Body of pancreas (tissue), 4 donors: ENCODE results near the gene ZNF624.

Source experiments
- CTCF ChIP-seq, 7 experiments: fragments of 450-650 bp in 4 of 7; fragments of 200-600 bp in 3 of 7; sonication (generic) in 3 of 7; IDR thresholded peaks; one replicate each; pipeline ENCODE4 v1.5.1; 2016 to 2019; ENCODE audit warnings: antibody characterized with exemption in 7 of 7
- POLR2A ChIP-seq, 3 donors: fragments of 450-650 bp; IDR thresholded peaks; one replicate each; pipeline ENCODE4 v1.6.1; 2016; ENCODE audit warnings: antibody characterized with exemption in 3 of 3, mild to moderate bottlenecking in 2 of 3

GRCh38 chr17:16661217-16661616 lies 7.6 kb upstream of the ZNF624 start:
- TF ChIP-seq POLR2A (IDR thresholded peaks at IDR 0.05) (no peak), CTCF (IDR thresholded peaks at IDR 0.05) (no peak)
